ENCODE data around the gene HECTD4.
"Not testable (repeated sequence)": the region's sequence is repeated elsewhere in the genome, so short reads cannot be mapped to it uniquely, and the experiment has no call there.

The HECTD4 gene

GRCh38 chr12:112346194-112346593 lies 36.0 kb downstream of the HECTD4 start:
- H3K36me3 ChIP-seq (ENCODE audit: control insufficient read depth, insufficient read depth, low read length): no peaks in the 10 kb centered on the region
- H3K27me3 ChIP-seq (replicated peaks; ENCODE audit: control insufficient read depth, insufficient read depth, low read length): no peaks in the 10 kb centered on the region
- TF ChIP-seq CTCF (IDR thresholded peaks at IDR 0.05; ENCODE audit: insufficient read depth, low read length, poor library complexity, severe bottlenecking): no peak
- DNase-seq (ENCODE audit: extremely low read depth, insufficient read length): no peak
- H3K4me3 ChIP-seq (replicated peaks; ENCODE audit: low read depth, low read length): no peak overlapping the region

GRCh38 chr12:112344220-112344619 lies 38.0 kb downstream of the HECTD4 start:
- no peak for TF ChIP-seq CTCF (IDR thresholded peaks at IDR 0.05; ENCODE audit: insufficient read depth, low read length, poor library complexity, severe bottlenecking)
- no peak for DNase-seq (ENCODE audit: extremely low read depth, insufficient read length)
- Histone ChIP-seq H3K4me3 (replicated peaks; ENCODE audit: low read depth, low read length) (no peak overlapping the region), H3K27me3 (replicated peaks; ENCODE audit: control insufficient read depth, insufficient read depth, low read length) (no peaks in the 10 kb centered on the region), H3K36me3 (ENCODE audit: control insufficient read depth, insufficient read depth, low read length) (no peaks in the 10 kb centered on the region)

- no peaks in the 10 kb centered on the region; the same call in 1 of the 2 replicates for H3K36me3 ChIP-seq (ENCODE audit: control insufficient read depth, insufficient read depth, low read length)
- no peak overlapping the region for H3K4me3 ChIP-seq (replicated peaks; ENCODE audit: low read depth, low read length)
- no peaks in the 10 kb centered on the region for H3K27me3 ChIP-seq (replicated peaks; ENCODE audit: control insufficient read depth, insufficient read depth, low read length)
- DNase-seq (ENCODE audit: extremely low read depth, insufficient read length): no peak
- TF ChIP-seq CTCF (IDR thresholded peaks at IDR 0.05; ENCODE audit: insufficient read depth, low read length, poor library complexity, severe bottlenecking): no peak
Measured at GRCh38 chr12:112342587-112342986, 39.6 kb downstream of the HECTD4 start.

- no peak for TF ChIP-seq CTCF (IDR thresholded peaks at IDR 0.05; ENCODE audit: insufficient read depth, low read length, poor library complexity, severe bottlenecking)
- Histone ChIP-seq H3K36me3 (ENCODE audit: control insufficient read depth, insufficient read depth, low read length) (no peaks in the 10 kb centered on the region; the same call in 1 of the 2 replicates), H3K4me3 (replicated peaks; ENCODE audit: low read depth, low read length) (no peak overlapping the region), H3K27me3 (replicated peaks; ENCODE audit: control insufficient read depth, insufficient read depth, low read length) (no peaks in the 10 kb centered on the region)
- DNase-seq (ENCODE audit: extremely low read depth, insufficient read length): no peak
Measured at GRCh38 chr12:112341046-112341825, 41.0 kb downstream of the HECTD4 start.

GRCh38 chr12:112340230-112340629 lies 42.0 kb downstream of the HECTD4 start:
- TF ChIP-seq CTCF (IDR thresholded peaks at IDR 0.05; ENCODE audit: insufficient read depth, low read length, poor library complexity, severe bottlenecking): no peak
- DNase-seq (ENCODE audit: extremely low read depth, insufficient read length): no peak
- no peaks in the 10 kb centered on the region; the same call in 1 of the 2 replicates for H3K36me3 ChIP-seq (ENCODE audit: control insufficient read depth, insufficient read depth, low read length)

GRCh38 chr12:112334999-112335398 lies 47.2 kb downstream of the HECTD4 start:
- not testable (repeated sequence) for DNase-seq (ENCODE audit: extremely low read depth, insufficient read length); H3K36me3 ChIP-seq (ENCODE audit: control insufficient read depth, insufficient read depth, low read length); H3K4me3 ChIP-seq (replicated peaks; ENCODE audit: low read depth, low read length); H3K27me3 ChIP-seq (replicated peaks; ENCODE audit: control insufficient read depth, insufficient read depth, low read length)

More at GRCh38 chr12:112340230-112340629, 42.0 kb downstream of the HECTD4 start:
- no peaks in the 10 kb centered on the region for H3K27me3 ChIP-seq (replicated peaks; ENCODE audit: control insufficient read depth, insufficient read depth, low read length)
- H3K4me3 ChIP-seq (replicated peaks; ENCODE audit: low read depth, low read length): no peak overlapping the region
